Measurements from ENCODE around the gene MEGF11. TPM values are rescaled to one million over a fixed set of nuclear protein-coding genes. Genes with fewer than 3 reads are reported as not detected.
A peak's percentile ranks its signal among the peaks of the same experiment; 100 is the strongest.
"Not testable (repeated sequence)": the region's sequence is repeated elsewhere in the genome, so short reads cannot be mapped to it uniquely, and the experiment has no call there.

MEGF11 gene
- total RNA-seq, 1 donor from 2014 or later = not detected

GRCh38 chr15:66007663-66008262 lies 245.8 kb downstream of the MEGF11 start:
- Mint-ChIP-seq H3K27ac (ENCODE audit: unreplicated experiment) (no peak overlapping the region), H3K9me3 (ENCODE audit: low read depth) (no peaks in the 10 kb centered on the region), H3K4me3 (ENCODE audit: unreplicated experiment) (no peak overlapping the region), H3K27me3 (ENCODE audit: low read depth) (peaks cover 28% of the 10 kb centered on the region), H3K36me3 (ENCODE audit: low read depth) (no peaks in the 10 kb centered on the region), H3K4me1 (ENCODE audit: low read depth) (no peaks in the 10 kb centered on the region)
- peak; percentile 30 for TF ChIP-seq CTCF (IDR thresholded peaks at IDR 0.05)
- DNase-seq (ENCODE audit: low spot score) = no peak

- no peak overlapping the region for H3K27ac Mint-ChIP-seq (ENCODE audit: unreplicated experiment)
Measured at GRCh38 chr15:66006986-66007385, 246.6 kb downstream of the MEGF11 start.

GRCh38 chr15:66004618-66005262 lies 248.8 kb downstream of the MEGF11 start:
- H3K9me3 Mint-ChIP-seq (ENCODE audit: low read depth) = no peaks in the 10 kb centered on the region
- peaks cover 47% of the 10 kb centered on the region for H3K27me3 Mint-ChIP-seq (ENCODE audit: low read depth)
- no peaks in the 10 kb centered on the region for H3K4me1 Mint-ChIP-seq (ENCODE audit: low read depth)
- TF ChIP-seq CTCF (IDR thresholded peaks at IDR 0.05) = no peak
- no peaks in the 10 kb centered on the region for H3K36me3 Mint-ChIP-seq (ENCODE audit: low read depth)
- H3K4me3 Mint-ChIP-seq (ENCODE audit: unreplicated experiment) = no peak overlapping the region
- H3K27ac Mint-ChIP-seq (ENCODE audit: unreplicated experiment) = no peak overlapping the region
- no peak for DNase-seq (ENCODE audit: low spot score)

More at GRCh38 chr15:66006986-66007385, 246.6 kb downstream of the MEGF11 start:
- peaks cover 32% of the 10 kb centered on the region for H3K27me3 Mint-ChIP-seq (ENCODE audit: low read depth)
- no peak for TF ChIP-seq CTCF (IDR thresholded peaks at IDR 0.05)
- no peak overlapping the region for H3K4me3 Mint-ChIP-seq (ENCODE audit: unreplicated experiment)
- no peaks in the 10 kb centered on the region for H3K4me1 Mint-ChIP-seq (ENCODE audit: low read depth)
- no peaks in the 10 kb centered on the region for H3K9me3 Mint-ChIP-seq (ENCODE audit: low read depth)
- no peaks in the 10 kb centered on the region for H3K36me3 Mint-ChIP-seq (ENCODE audit: low read depth)
- no peak for DNase-seq (ENCODE audit: low spot score)

GRCh38 chr15:66003129-66003528 lies 250.4 kb downstream of the MEGF11 start:
- H3K4me1 Mint-ChIP-seq (ENCODE audit: low read depth); H3K9me3 Mint-ChIP-seq (ENCODE audit: low read depth); H3K4me3 Mint-ChIP-seq (ENCODE audit: unreplicated experiment); H3K36me3 Mint-ChIP-seq (ENCODE audit: low read depth); H3K27ac Mint-ChIP-seq (ENCODE audit: unreplicated experiment); DNase-seq (ENCODE audit: low spot score): not testable (repeated sequence)
- peaks cover 56% of the 10 kb centered on the region for H3K27me3 Mint-ChIP-seq (ENCODE audit: low read depth)

- H3K4me3 Mint-ChIP-seq (ENCODE audit: unreplicated experiment) = no peak overlapping the region
- TF ChIP-seq CTCF (IDR thresholded peaks at IDR 0.05) = no peak
- H3K27me3 Mint-ChIP-seq (ENCODE audit: low read depth) = peaks cover 63% of the 10 kb centered on the region
Measured at GRCh38 chr15:66001717-66002426, 251.7 kb downstream of the MEGF11 start.

More at GRCh38 chr15:66001717-66002426, 251.7 kb downstream of the MEGF11 start:
- H3K36me3 Mint-ChIP-seq (ENCODE audit: low read depth) = no peaks in the 10 kb centered on the region
- H3K27ac Mint-ChIP-seq (ENCODE audit: unreplicated experiment) = no peak overlapping the region
- no peaks in the 10 kb centered on the region for H3K4me1 Mint-ChIP-seq (ENCODE audit: low read depth)
- no peaks in the 10 kb centered on the region for H3K9me3 Mint-ChIP-seq (ENCODE audit: low read depth)
- DNase-seq (ENCODE audit: low spot score) = no peak
